MM.1S (cell line): ENCODE data around the gene MAD2L1BP.
"Not testable (repeated sequence)": the region's sequence is repeated elsewhere in the genome, so short reads cannot be mapped to it uniquely, and the experiment has no call there.

ENCODE experiments used
- DNase-seq: peaks from one replicate; pipeline ENCODE4 v3.0.0-alpha.2; 2015
- H2AFZ ChIP-seq: fragments of 300-600 bp; sonication (generic); 2 replicates; pipeline ENCODE4 v1.6.0; 2016; ENCODE audit warnings: antibody characterized with exemption, low read length
- H3F3A ChIP-seq: fragments of 300-600 bp; sonication (generic); 2 replicates; pipeline ENCODE4 v1.6.1; 2016; ENCODE audit warnings: mild to moderate bottlenecking, antibody characterized with exemption, low read length, moderate library complexity, mixed read lengths; ENCODE audit not compliant: insufficient read depth
- H3K27ac ChIP-seq: fragments of 300-600 bp; sonication (generic); 2 replicates; pipeline ENCODE4 v1.5.1; 2016; ENCODE audit warnings: mild to moderate bottlenecking, low read length
- H3K27me3 ChIP-seq: fragments of 300-600 bp; sonication (generic); replicated peaks from 2 replicates; pipeline ENCODE4 v1.6.0; 2016; ENCODE audit warnings: low read length; ENCODE audit not compliant: insufficient read depth
- H3K36me3 ChIP-seq: fragments of 300-600 bp; sonication (generic); replicated peaks from 2 replicates; pipeline ENCODE4 v1.6.1; 2016; ENCODE audit warnings: mild to moderate bottlenecking, low read length, mixed read lengths; ENCODE audit not compliant: insufficient read depth
- H3K4me1 ChIP-seq: fragments of 300-600 bp; sonication (generic); 2 replicates; pipeline ENCODE4 v1.6.1; 2016; ENCODE audit warnings: low read length, mixed read lengths
- H3K4me2 ChIP-seq: fragments of 300-600 bp; sonication (generic); 2 replicates; pipeline ENCODE4 v1.6.0; 2016; ENCODE audit warnings: low read depth, low read length
- H3K4me3 ChIP-seq: fragments of 300-600 bp; sonication (generic); 2 replicates; pipeline ENCODE4 v1.5.1; 2016; ENCODE audit warnings: low read length, mixed read lengths
- H3K79me2 ChIP-seq: fragments of 300-600 bp; sonication (generic); 2 replicates; pipeline ENCODE4 v1.6.1; 2016; ENCODE audit warnings: mixed run types, low read length, mixed read lengths
- H3K9ac ChIP-seq: fragments of 300-600 bp; sonication (generic); 2 replicates; pipeline ENCODE4 v1.6.1; 2016; ENCODE audit warnings: low read length, mixed read lengths
- H3K9me2 ChIP-seq: fragments of 300-600 bp; sonication (generic); replicated peaks from 2 replicates; pipeline ENCODE4 v1.6.1; 2016; ENCODE audit warnings: mild to moderate bottlenecking, low read length, mixed read lengths; ENCODE audit not compliant: insufficient read depth
- H3K9me3 ChIP-seq: fragments of 300-600 bp; sonication (generic); replicated peaks from 2 replicates; pipeline ENCODE4 v1.6.1; 2016; ENCODE audit warnings: mild to moderate bottlenecking, low read length, mixed read lengths; ENCODE audit not compliant: insufficient read depth
- H4K20me1 ChIP-seq: fragments of 300-600 bp; sonication (generic); 2 replicates; pipeline ENCODE4 v1.6.1; 2016; ENCODE audit warnings: mild to moderate bottlenecking, low read length, moderate library complexity, mixed read lengths; ENCODE audit not compliant: insufficient read depth
- CTCF ChIP-seq: fragments of 300-600 bp; sonication (generic); IDR thresholded peaks from 2 replicates; pipeline ENCODE4 v1.5.1; 2016; ENCODE audit warnings: antibody characterized with exemption, low read length, mixed read lengths
- EZH2 ChIP-seq: fragments of 300-600 bp; sonication (generic); optimal IDR thresholded peaks from 2 replicates; pipeline ENCODE3; 2017; ENCODE audit warnings: low read depth, mild to moderate bottlenecking, antibody characterized with exemption, low read length, mixed read lengths
- EZH2phosphoT487 ChIP-seq: fragments of 300-600 bp; sonication (generic); IDR thresholded peaks from 2 replicates; pipeline ENCODE4 v1.6.1; 2018; ENCODE audit warnings: antibody characterized with exemption, low read length

The MAD2L1BP gene

DNA sequence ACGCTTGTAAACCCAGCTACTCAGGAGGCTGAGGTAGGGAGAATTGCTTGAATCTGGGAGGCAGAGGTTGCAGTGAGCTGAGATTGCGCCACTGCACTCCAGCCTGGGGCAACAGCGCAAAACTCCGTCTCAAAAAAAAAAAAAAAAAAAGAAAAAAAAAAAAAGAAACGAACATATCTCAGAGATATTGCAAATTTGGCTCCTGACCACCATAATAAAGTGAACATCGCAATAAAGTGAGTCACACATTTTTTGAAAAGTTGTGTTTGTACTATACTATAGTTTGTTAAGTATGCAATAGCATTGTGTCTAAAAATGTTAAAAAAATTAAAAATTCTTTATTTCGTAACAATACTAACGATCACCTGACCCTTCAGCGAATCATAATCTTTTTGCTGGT is 22.5 kb downstream of the MAD2L1BP start:
- Histone ChIP-seq H3F3A (no peaks in the 10 kb centered on the region), H3K27ac (no peak overlapping the region), H3K9me2 (no peaks in the 10 kb centered on the region), H3K9ac (no peak overlapping the region), H3K4me2 (no peak overlapping the region), H4K20me1 (no peaks in the 10 kb centered on the region), H2AFZ (no peak overlapping the region), H3K9me3 (no peaks in the 10 kb centered on the region), H3K4me1 (no peaks in the 10 kb centered on the region), H3K79me2 (no peaks in the 10 kb centered on the region), H3K27me3 (0 out of 2 replicates have a peak, but pooled peaks cover 3% of the 10 kb centered on the region), H3K4me3 (no peak overlapping the region), H3K36me3 (no peaks in the 10 kb centered on the region)
- no peak for DNase-seq
- TF ChIP-seq EZH2 (no peak), EZH2phosphoT487 (no peak), CTCF (no peak)

DNA sequence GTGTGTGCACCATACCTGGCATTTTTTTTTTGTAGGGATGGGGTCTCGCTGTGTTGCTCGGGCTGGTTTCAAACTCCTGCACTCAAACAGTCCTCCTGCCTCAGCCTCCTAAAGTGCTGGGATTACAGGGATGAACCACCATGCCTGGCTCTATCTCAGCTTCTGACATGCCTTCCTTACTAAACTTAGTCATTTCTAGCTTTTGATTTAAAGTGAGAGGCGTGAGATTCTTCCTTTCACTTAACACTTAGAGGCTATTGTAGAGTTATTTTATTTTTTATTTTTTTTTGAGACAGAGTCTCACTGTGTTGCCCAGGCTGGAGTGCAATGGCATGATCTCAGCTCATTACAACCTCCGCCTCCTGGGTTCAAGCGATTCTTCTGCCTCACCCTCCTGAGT is 27.3 kb downstream of the MAD2L1BP start:
- H3K27ac ChIP-seq, H3K27me3 ChIP-seq, H3K9ac ChIP-seq, H4K20me1 ChIP-seq, H2AFZ ChIP-seq, H3K9me2 ChIP-seq, H3K9me3 ChIP-seq, H3K36me3 ChIP-seq, H3K4me2 ChIP-seq, H3K79me2 ChIP-seq, H3F3A ChIP-seq, DNase-seq, H3K4me3 ChIP-seq: not testable (repeated sequence)
- H3K4me1 ChIP-seq: peaks cover 10% of the 10 kb centered on the region

DNA sequence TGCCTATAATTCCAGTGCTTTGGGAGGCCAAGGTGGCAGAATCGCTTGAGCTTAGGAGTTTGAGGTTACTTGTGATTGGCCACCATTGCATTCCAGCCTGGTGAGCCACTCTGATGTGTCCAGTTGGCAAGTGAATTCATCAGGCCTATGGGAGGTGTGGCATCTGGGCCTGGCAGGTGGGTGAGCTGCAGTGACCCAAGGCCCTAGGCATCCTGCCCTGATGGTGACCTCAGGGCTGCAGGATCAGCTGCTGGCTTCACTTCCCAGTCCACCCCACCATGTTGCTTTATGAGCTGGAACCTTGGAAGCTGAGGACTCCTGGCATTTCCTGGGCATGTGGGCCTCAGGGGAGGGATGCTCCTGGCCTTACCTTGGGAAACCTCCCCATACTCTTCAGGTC is 29.7 kb downstream of the MAD2L1BP start:
- Histone ChIP-seq H3K4me1 (peaks cover 35% of the 10 kb centered on the region), H4K20me1 (no peaks in the 10 kb centered on the region), H3K27me3 (0 out of 2 replicates have a peak, but pooled peaks cover 3% of the 10 kb centered on the region), H3K36me3 (no peaks in the 10 kb centered on the region), H3K79me2 (no peaks in the 10 kb centered on the region), H3F3A (peaks cover 7% of the 10 kb centered on the region; the same call in 1 of the 2 replicates), H3K9me2 (no peaks in the 10 kb centered on the region), H3K4me2 (no peak overlapping the region), H3K9me3 (no peaks in the 10 kb centered on the region), H3K27ac (no peak overlapping the region), H2AFZ (no peak overlapping the region), H3K9ac (no peak overlapping the region), H3K4me3 (no peak overlapping the region)
- no peak for TF ChIP-seq EZH2phosphoT487
- TF ChIP-seq CTCF: no peak
- no peak for TF ChIP-seq EZH2
- DNase-seq: no peak

- H3K4me3 ChIP-seq: no peak overlapping the region
- no peak overlapping the region for H3K9ac ChIP-seq
- H3K9me3 ChIP-seq: no peaks in the 10 kb centered on the region
- no peak overlapping the region for H3K27ac ChIP-seq
- no peaks in the 10 kb centered on the region for H3K79me2 ChIP-seq
- no peaks in the 10 kb centered on the region for H3K27me3 ChIP-seq
- H3K36me3 ChIP-seq: no peaks in the 10 kb centered on the region
- TF ChIP-seq EZH2phosphoT487: no peak
- TF ChIP-seq CTCF: no peak
- DNase-seq: no peak
- peaks cover 9% of the 10 kb centered on the region; the same call in 1 of the 2 replicates for H3F3A ChIP-seq
- H3K4me1 ChIP-seq: peaks cover 44% of the 10 kb centered on the region
- H3K4me2 ChIP-seq: no peak overlapping the region
- H2AFZ ChIP-seq: no peak overlapping the region
- no peaks in the 10 kb centered on the region for H3K9me2 ChIP-seq
- no peaks in the 10 kb centered on the region for H4K20me1 ChIP-seq
These were observed 30.7 kb downstream of the MAD2L1BP start for GRCh38 chr6:43666196-43666920.
